IPS DF 6.9 (cell line): ENCODE data around the gene HIBADH.

Experiments
- DNase-seq: peaks from one replicate; pipeline ENCODE4 v3.0.0-alpha.2; 2013; ENCODE audit warnings: low read depth, low spot score
- H3K27ac ChIP-seq: one replicate; pipeline ENCODE4 v1.5.1; 2013; ENCODE audit warnings: low read length, control low read depth
- H3K27me3 ChIP-seq: 2 replicates; pipeline ENCODE4 v1.6.1; 2013; ENCODE audit warnings: mild to moderate bottlenecking, low read length; ENCODE audit not compliant: control insufficient read depth, insufficient read depth
- H3K36me3 ChIP-seq: 2 replicates; pipeline ENCODE4 v1.6.1; 2013; ENCODE audit warnings: low read length; ENCODE audit not compliant: control insufficient read depth, insufficient read depth
- H3K4me1 ChIP-seq: 2 replicates; pipeline ENCODE4 v1.6.1; 2013; ENCODE audit warnings: low read length; ENCODE audit not compliant: control insufficient read depth, insufficient read depth
- H3K4me3 ChIP-seq: 2 replicates; pipeline ENCODE4 v1.5.1; 2013; ENCODE audit warnings: mild to moderate bottlenecking, low read length
- H3K9me3 ChIP-seq: 2 replicates; pipeline ENCODE4 v1.6.1; 2013; ENCODE audit warnings: low read length, inconsistent platforms; ENCODE audit not compliant: control insufficient read depth, insufficient read depth
- WGBS: extraction: QIAGEN DNeasy Blood & Tissue Kit; methylation state at CpG from one replicate; pipeline ENCODE4 v1.1.7; 2013; ENCODE audit warnings: mixed read lengths, missing lambda C conversion rate; ENCODE audit not compliant: insufficient read length, insufficient coverage; 5-methylcytosine and 5-hydroxymethylcytosine counted together

HIBADH gene

DNA sequence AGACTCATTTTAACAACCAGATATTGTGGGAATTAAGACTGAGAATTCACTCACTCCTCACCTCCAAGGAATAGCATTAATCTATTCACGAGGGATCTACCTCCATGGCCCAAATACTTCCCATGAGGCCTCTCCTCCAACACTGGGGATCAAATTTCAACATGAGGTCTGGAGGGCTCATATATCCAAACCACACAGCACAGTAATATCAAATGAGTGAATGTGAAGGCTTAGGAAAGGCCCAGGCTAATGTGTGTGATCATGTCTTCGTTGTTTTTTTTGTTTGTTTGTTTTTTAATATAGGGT is 46.5 kb downstream of the HIBADH start:
- no peak overlapping the region for H3K4me3 ChIP-seq
- no peak overlapping the region for H3K27ac ChIP-seq
- no peak for DNase-seq
- H3K4me1 ChIP-seq: no peaks in the 10 kb centered on the region; the same call in 1 of the 2 replicates
- H3K9me3 ChIP-seq: no peaks in the 10 kb centered on the region; the same call in 1 of the 2 replicates
- H3K36me3 ChIP-seq: 0 out of 2 replicates have a peak, but pooled peaks cover 2% of the 10 kb centered on the region
- H3K27me3 ChIP-seq: no peaks in the 10 kb centered on the region
- no CpG with 5 or more reads among the region's 2 CpGs for WGBS

DNA sequence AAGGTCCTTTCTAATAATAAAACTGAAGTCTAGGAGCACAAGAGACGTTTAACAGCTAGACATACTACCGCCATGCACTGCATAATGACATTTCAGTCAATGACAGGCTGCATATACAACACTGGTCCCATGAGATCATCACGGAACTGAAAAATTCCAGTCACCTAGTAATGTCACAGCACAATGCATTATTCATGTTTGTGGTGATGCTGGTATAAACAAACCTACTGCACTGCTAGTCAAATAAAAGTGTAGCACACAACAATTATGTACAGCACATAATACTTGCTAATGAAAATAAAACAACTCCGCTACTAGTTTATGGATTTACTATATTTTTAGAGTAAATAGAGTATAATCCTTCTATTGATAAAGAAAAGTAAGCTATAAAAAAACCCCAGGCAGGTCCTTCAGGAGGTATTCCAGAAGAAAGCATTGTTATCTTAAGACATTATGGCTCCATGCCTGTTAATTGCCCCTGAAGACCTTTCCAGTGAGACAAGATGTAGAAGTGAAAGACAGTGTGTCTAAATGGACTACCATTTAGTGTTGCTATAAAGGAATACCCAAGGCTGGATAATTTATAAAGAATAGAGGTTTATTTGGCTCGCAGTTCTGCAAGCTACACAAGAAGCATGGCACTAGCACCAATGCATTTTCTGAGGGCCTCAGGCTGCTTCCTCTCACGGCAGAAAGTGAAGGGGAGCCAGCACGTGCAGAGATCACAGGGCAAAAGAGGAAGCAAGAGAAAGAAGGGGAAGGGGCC is 47.1 kb downstream of the HIBADH start:
- DNase-seq: no peak
- no peaks in the 10 kb centered on the region; the same call in 1 of the 2 replicates for H3K9me3 ChIP-seq
- 0 out of 2 replicates have a peak, but pooled peaks cover 2% of the 10 kb centered on the region for H3K36me3 ChIP-seq
- H3K27me3 ChIP-seq: no peaks in the 10 kb centered on the region
- H3K4me1 ChIP-seq: no peaks in the 10 kb centered on the region; the same call in 1 of the 2 replicates
- H3K4me3 ChIP-seq: no peak overlapping the region
- WGBS: no CpG with 5 or more reads among the region's 7 CpGs
- no peak overlapping the region for H3K27ac ChIP-seq

DNA sequence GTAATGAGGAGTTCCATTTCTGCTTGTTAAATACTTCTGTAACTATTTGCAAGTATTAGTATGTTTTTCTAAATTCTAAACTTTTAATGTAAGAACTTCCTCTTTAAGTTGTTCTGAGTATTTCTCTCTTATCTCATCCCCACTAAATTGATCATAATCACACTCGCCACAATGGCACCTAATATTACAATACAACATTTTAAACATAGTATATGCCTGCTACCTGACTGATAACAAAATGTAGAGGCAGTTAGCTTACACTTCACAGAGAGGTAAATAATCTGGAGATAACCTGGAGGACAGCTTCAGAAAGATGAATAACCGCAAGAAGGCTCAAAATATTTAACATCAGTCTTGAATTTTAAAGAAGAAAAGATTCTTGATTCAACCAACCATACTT is 48.6 kb downstream of the HIBADH start:
- DNase-seq: no peak
- no peaks in the 10 kb centered on the region for H3K9me3 ChIP-seq
- H3K27ac ChIP-seq: no peak overlapping the region
- 100% methylated on average over 1 of the region's 2 CpGs for WGBS
- H3K4me3 ChIP-seq: no peak overlapping the region
- no peaks in the 10 kb centered on the region for H3K36me3 ChIP-seq
- no peaks in the 10 kb centered on the region for H3K27me3 ChIP-seq
- H3K4me1 ChIP-seq: no peaks in the 10 kb centered on the region; the same call in 1 of the 2 replicates

DNA sequence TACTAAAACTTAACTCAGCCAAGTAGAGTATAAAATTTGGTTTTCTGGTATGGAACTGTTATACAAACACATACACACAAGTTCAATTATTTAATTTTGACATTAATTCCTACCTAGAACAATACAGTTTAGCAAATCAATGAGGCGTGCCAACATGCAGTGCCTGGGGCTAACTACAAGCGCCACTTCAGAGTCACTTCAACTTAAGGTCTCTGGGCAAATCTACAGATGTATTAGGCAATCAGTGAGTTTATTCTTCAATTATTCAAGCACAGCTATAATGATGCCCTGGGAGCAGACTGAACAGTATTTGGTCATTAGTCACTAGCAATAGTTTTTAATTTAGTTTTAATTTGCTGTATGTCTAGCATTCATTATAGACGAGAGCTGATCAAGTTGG is 51.6 kb downstream of the HIBADH start:
- no peak overlapping the region for H3K27ac ChIP-seq
- no peaks in the 10 kb centered on the region for H3K36me3 ChIP-seq
- no CpG with 5 or more reads among the region's 3 CpGs for WGBS
- H3K4me3 ChIP-seq: no peak overlapping the region
- H3K27me3 ChIP-seq: no peaks in the 10 kb centered on the region
- no peak for DNase-seq
- H3K9me3 ChIP-seq: no peaks in the 10 kb centered on the region
- no peaks in the 10 kb centered on the region for H3K4me1 ChIP-seq

DNA sequence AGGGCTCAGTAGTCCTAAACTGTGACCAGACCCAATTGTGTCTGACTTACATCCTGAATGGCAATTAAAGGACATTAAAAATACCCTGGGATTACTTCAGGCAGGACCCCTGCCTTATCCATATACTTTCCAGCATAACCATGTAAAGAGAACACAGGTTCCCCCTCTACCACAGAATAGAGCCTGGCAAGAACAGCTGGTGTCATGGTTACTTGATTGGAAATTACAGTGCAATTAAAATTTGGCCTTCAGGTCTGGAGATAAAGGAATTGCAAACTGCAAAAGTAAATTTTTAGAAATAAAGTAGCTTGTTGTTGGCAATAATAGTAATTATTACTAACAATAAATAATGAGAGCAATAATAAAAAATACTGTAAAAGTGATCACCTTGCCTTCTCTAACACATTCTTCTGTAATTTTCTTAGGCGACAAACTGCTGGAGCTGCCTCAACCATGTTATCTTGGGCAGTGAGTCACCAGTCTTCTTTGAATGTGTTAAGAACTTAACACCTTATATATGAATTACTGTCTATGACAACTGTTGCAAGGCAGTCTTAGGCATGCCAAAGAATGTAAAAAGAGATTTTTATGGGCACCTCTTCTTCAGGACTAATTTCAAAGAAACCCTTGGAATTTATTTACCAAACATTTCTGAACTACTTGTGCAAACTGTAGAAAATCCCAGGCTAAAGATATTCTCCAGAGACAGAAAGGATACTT is 53.7 kb downstream of the HIBADH start:
- no peak overlapping the region for H3K4me3 ChIP-seq
- no peaks in the 10 kb centered on the region; the same call in 1 of the 2 replicates for H3K4me1 ChIP-seq
- no peaks in the 10 kb centered on the region for H3K9me3 ChIP-seq
- DNase-seq: no peak
- no peaks in the 10 kb centered on the region for H3K27me3 ChIP-seq
- H3K27ac ChIP-seq: no peak overlapping the region
- no peaks in the 10 kb centered on the region for H3K36me3 ChIP-seq
- no CpG with 5 or more reads among the region's 1 CpG for WGBS

DNA sequence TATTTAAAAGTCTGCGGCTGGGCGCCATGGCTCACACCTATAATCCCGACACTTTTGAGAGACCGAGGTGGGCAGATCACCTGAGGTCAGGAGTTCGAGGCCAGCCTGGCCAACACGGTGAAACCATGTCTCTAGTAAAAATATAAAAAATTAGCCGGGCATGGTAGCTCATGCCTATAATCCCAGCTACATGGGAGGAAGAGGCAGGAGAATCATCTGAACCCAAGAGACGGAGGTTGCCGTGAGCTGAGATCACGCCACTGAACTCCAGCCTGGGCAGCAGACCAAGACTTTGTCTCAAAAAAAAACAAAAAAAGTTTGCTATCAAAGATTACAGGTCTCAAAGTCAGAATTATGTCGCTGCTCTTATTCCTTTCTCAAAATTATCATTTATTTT is 55.5 kb downstream of the HIBADH start:
- Histone ChIP-seq H3K9me3 (no peaks in the 10 kb centered on the region), H3K36me3 (no peaks in the 10 kb centered on the region), H3K27me3 (no peaks in the 10 kb centered on the region), H3K27ac (no peak overlapping the region), H3K4me1 (no peaks in the 10 kb centered on the region; the same call in 1 of the 2 replicates), H3K4me3 (no peak overlapping the region)
- no peak for DNase-seq
- no CpG with 5 or more reads among the region's 11 CpGs for WGBS

DNA sequence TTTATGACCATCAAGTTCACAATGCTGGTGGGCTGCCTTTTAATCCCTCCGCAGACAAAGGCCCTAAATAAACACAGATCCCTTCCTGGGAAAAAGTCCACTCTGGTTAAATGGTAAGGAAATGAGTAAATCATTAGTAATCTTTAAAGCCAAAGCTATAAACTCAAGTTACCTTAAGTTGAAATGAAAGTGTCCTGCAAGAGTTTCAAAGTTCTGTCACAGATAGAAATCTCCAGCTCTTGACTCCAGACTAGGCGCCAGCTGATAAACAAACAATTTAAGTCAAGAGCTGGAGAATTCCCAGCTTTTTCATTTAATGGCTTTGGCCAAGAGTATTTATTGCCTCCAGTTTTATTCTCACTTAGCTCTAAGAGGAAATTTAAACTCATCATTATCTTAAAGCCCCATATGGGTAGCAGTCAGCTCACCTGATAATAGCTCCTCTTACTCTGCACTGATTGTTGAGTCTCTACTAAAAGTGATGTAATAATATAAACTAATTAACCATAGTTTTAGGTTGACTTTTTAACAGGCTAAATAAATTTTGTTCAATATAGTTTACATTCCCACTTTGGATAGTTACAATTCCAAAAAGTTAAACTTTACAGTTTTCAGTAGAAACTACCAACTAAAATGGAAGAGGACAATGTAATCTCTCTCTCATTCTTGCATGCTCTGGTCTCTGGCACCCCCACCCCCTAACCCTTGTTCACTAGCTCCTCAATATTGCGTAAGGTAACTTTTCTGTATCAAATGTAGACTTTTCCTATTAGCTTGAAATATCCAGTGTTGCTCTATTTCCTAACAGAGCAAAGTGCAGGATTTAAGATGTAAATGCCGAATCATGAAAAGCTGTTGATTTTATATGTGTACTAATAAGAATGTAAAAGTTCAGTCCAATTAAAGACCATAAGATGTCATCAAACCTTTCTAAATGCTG is 56.1 kb downstream of the HIBADH start:
- no peaks in the 10 kb centered on the region for H3K36me3 ChIP-seq
- H3K27me3 ChIP-seq: no peaks in the 10 kb centered on the region
- no peaks in the 10 kb centered on the region for H3K9me3 ChIP-seq
- H3K4me3 ChIP-seq: no peak overlapping the region
- H3K4me1 ChIP-seq: no peaks in the 10 kb centered on the region; the same call in 1 of the 2 replicates
- DNase-seq: no peak
- no CpG with 5 or more reads among the region's 4 CpGs for WGBS
- H3K27ac ChIP-seq: no peak overlapping the region

DNA sequence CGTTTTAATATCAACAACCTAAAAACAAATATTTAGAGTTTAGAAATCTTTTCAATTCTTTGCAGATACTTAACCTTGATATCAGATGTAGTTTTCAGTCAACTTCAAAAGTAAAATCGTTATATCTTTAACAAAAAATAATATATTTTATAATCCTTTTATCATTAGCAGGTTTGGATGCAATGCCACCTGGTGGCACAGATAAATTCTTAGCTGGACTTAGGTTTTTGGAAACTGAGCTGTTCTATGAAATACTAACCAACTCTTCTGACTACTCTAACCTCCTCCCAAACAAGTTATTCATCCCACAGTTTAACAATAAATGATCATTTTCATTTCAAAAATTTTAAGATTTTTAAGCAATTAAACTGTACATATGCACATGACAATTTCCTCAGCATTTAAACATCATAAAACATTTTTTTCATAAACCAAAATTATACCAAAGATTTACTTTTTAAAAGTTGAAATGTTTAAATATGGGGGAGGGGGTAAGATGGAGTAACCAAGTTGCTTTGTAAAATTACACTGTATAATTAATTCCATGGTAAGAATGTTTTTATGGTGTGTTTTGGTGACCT is 56.9 kb downstream of the HIBADH start:
- no peak overlapping the region for H3K27ac ChIP-seq
- 100% methylated on average over 1 of the region's 2 CpGs for WGBS
- H3K27me3 ChIP-seq: no peaks in the 10 kb centered on the region
- DNase-seq: no peak
- no peaks in the 10 kb centered on the region for H3K9me3 ChIP-seq
- H3K36me3 ChIP-seq: no peaks in the 10 kb centered on the region
- no peaks in the 10 kb centered on the region; the same call in 1 of the 2 replicates for H3K4me1 ChIP-seq
- H3K4me3 ChIP-seq: no peak overlapping the region

DNA sequence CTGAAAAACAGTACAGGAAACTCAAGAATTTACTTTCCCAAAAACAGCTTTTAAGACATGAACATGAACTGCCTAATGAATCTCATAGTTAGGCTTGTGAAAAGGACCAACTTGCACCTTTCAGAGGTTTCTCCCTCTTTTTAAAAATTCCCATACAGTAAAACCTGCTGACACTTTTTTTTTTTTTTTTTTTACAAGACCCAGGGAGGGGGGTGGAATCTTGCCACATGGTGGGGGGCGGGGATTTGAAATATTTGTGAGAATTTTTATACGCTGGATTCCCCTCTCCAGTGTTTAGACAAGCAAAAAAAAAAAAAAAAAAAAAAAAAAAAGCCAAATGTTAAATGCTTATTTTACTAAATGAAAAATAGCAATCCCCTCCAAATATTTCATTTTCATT is 57.4 kb downstream of the HIBADH start:
- H3K9me3 ChIP-seq: no peaks in the 10 kb centered on the region
- H3K4me1 ChIP-seq: no peaks in the 10 kb centered on the region; the same call in 1 of the 2 replicates
- no peak overlapping the region for H3K27ac ChIP-seq
- H3K27me3 ChIP-seq: no peaks in the 10 kb centered on the region
- no peaks in the 10 kb centered on the region for H3K36me3 ChIP-seq
- WGBS: no CpG with 5 or more reads among the region's 2 CpGs
- DNase-seq: no peak
- no peak overlapping the region for H3K4me3 ChIP-seq

DNA sequence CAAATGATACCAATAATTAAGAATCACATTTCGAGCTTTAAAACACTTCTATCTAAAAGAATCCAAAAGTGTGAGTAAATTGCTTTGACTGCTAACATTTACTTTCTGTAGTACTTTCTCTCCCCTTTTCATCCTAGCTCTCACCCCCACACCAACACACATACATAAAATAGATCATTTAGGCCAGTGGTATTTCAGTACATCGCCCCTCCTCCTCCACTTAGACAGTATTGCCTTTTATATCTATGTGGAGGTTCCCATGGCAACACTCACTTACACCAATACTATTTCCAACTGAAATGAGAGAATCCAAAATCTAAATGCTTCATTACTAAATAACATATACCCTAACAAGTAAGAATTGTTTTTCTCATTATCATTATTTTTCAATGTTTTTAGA is 58.9 kb downstream of the HIBADH start:
- no peaks in the 10 kb centered on the region for H3K9me3 ChIP-seq
- no peak overlapping the region for H3K27ac ChIP-seq
- no peaks in the 10 kb centered on the region for H3K27me3 ChIP-seq
- no peak for DNase-seq
- H3K4me1 ChIP-seq: no peaks in the 10 kb centered on the region; the same call in 1 of the 2 replicates
- WGBS: no CpG with 5 or more reads among the region's 2 CpGs
- H3K36me3 ChIP-seq: no peaks in the 10 kb centered on the region
- H3K4me3 ChIP-seq: no peak overlapping the region
